ENCODE data around the gene CYBB. TPM values are rescaled to one million over a fixed set of nuclear protein-coding genes. Genes with fewer than 3 reads are reported as not detected.
A peak's percentile ranks its signal among the peaks of the same experiment; 100 is the strongest.

CYBB gene
- total and polyA plus RNA-seq, 2 donors (not counting 1 experiment from before 2014, with no cell fraction given), result under 0.01 TPM; not detected in 1

GRCh38 chrX:37847733-37848197 is 67.9 kb downstream of the CYBB start:
- no peak for DNase-seq (ENCODE audit: low read depth in 2 of 2)
- Histone ChIP-seq H3K4me3 (replicated peaks in 1 of 4; ENCODE audit: control extremely low read depth in 1 of 4, insufficient read depth in 1 of 4, low read depth in 3 of 4, low read length in 4 of 4) (peak overlapping the region; percentile 58 to 71 (median 68)), H3K27ac (ENCODE audit: insufficient read depth, low read length) (peak overlapping the region; percentile 66)

GRCh38 chrX:37854148-37854547 is 74.3 kb downstream of the CYBB start:
- Histone ChIP-seq H3K79me2 (ENCODE audit: control insufficient read depth, insufficient read depth, low read length) (no peaks in the 10 kb centered on the region), H3K9ac (ENCODE audit: insufficient read depth, low read length) (no peak overlapping the region), H3K4me3 (replicated peaks in 1 of 4; ENCODE audit: control extremely low read depth in 1 of 4, insufficient read depth in 1 of 4, low read depth in 3 of 4, low read length in 4 of 4) (no peak overlapping the region), H3K27ac (ENCODE audit: insufficient read depth, low read length) (no peak overlapping the region), H3K36me3 (ENCODE audit: control insufficient read depth, insufficient read depth, low read length) (no peaks in the 10 kb centered on the region), H2AFZ (ENCODE audit: low read length) (no peak overlapping the region), H3K4me2 (ENCODE audit: extremely low read depth, insufficient read depth, low read length) (no peak overlapping the region), H3K9me3 (ENCODE audit: control insufficient read depth, insufficient read depth, low read depth, low read length) (no peaks in the 10 kb centered on the region), H3K27me3 (ENCODE audit: control insufficient read depth, insufficient read depth, low read length) (no peaks in the 10 kb centered on the region), H3K4me1 (ENCODE audit: control insufficient read depth, extremely low read depth, insufficient read depth, low read length) (no peaks in the 10 kb centered on the region), H4K20me1 (ENCODE audit: control insufficient read depth, extremely low read depth, insufficient read depth, low read length) (no peaks in the 10 kb centered on the region)
- no peak for DNase-seq (ENCODE audit: low read depth in 2 of 2)
- TF ChIP-seq EZH2 (IDR thresholded peaks at IDR 0.05; ENCODE audit: low read length, missing control alignments) (no peak), CTCF (conservative IDR thresholded peaks at IDR 0.05 in 1 of 2, IDR thresholded peaks at IDR 0.05 in 1 of 2; ENCODE audit: low read depth in 1 of 2, low read length in 2 of 2) (no peak)

More at GRCh38 chrX:37847733-37848197, 67.9 kb downstream of the CYBB start:
- Histone ChIP-seq H3K4me1 (ENCODE audit: control insufficient read depth, extremely low read depth, insufficient read depth, low read length) (no peaks in the 10 kb centered on the region), H3K4me2 (ENCODE audit: extremely low read depth, insufficient read depth, low read length) (peak overlapping the region; percentile 32), H3K27me3 (ENCODE audit: control insufficient read depth, insufficient read depth, low read length) (no peaks in the 10 kb centered on the region), H3K9ac (ENCODE audit: insufficient read depth, low read length) (peak overlapping the region; percentile 76), H3K36me3 (ENCODE audit: control insufficient read depth, insufficient read depth, low read length) (no peaks in the 10 kb centered on the region), H3K79me2 (ENCODE audit: control insufficient read depth, insufficient read depth, low read length) (no peaks in the 10 kb centered on the region), H4K20me1 (ENCODE audit: control insufficient read depth, extremely low read depth, insufficient read depth, low read length) (no peaks in the 10 kb centered on the region), H3K9me3 (ENCODE audit: control insufficient read depth, insufficient read depth, low read depth, low read length) (no peaks in the 10 kb centered on the region), H2AFZ (ENCODE audit: low read length) (peak overlapping the region; percentile 83)
- no peak for TF ChIP-seq CTCF (conservative IDR thresholded peaks at IDR 0.05 in 1 of 2, IDR thresholded peaks at IDR 0.05 in 1 of 2; ENCODE audit: low read depth in 1 of 2, low read length in 2 of 2)

GRCh38 chrX:37854748-37855147 is 74.9 kb downstream of the CYBB start:
- no peak overlapping the region for H3K4me3 ChIP-seq (replicated peaks in 1 of 4; ENCODE audit: control extremely low read depth in 1 of 4, insufficient read depth in 1 of 4, low read depth in 3 of 4, low read length in 4 of 4)
- no peak overlapping the region for H3K27ac ChIP-seq (ENCODE audit: insufficient read depth, low read length)
- H4K20me1 ChIP-seq (ENCODE audit: control insufficient read depth, extremely low read depth, insufficient read depth, low read length), result no peaks in the 10 kb centered on the region
- no peak overlapping the region for H2AFZ ChIP-seq (ENCODE audit: low read length)
- no peak overlapping the region for H3K9ac ChIP-seq (ENCODE audit: insufficient read depth, low read length)
- H3K9me3 ChIP-seq (ENCODE audit: control insufficient read depth, insufficient read depth, low read depth, low read length), result no peaks in the 10 kb centered on the region
- TF ChIP-seq CTCF (conservative IDR thresholded peaks at IDR 0.05 in 1 of 2, IDR thresholded peaks at IDR 0.05 in 1 of 2; ENCODE audit: low read depth in 1 of 2, low read length in 2 of 2) (no peak), EZH2 (IDR thresholded peaks at IDR 0.05; ENCODE audit: low read length, missing control alignments) (no peak)
- no peaks in the 10 kb centered on the region for H3K79me2 ChIP-seq (ENCODE audit: control insufficient read depth, insufficient read depth, low read length)
- no peaks in the 10 kb centered on the region for H3K27me3 ChIP-seq (ENCODE audit: control insufficient read depth, insufficient read depth, low read length)
- no peaks in the 10 kb centered on the region for H3K36me3 ChIP-seq (ENCODE audit: control insufficient read depth, insufficient read depth, low read length)
- no peak for DNase-seq (ENCODE audit: low read depth in 2 of 2)
- H3K4me2 ChIP-seq (ENCODE audit: extremely low read depth, insufficient read depth, low read length), result no peak overlapping the region
- no peaks in the 10 kb centered on the region for H3K4me1 ChIP-seq (ENCODE audit: control insufficient read depth, extremely low read depth, insufficient read depth, low read length)
